IMR-90 (cell line): Measurements from ENCODE around the gene ALKBH3. TPM values are rescaled to one million over a fixed set of nuclear protein-coding genes. Genes with fewer than 3 reads are reported as not detected.

Experiments used
- ATAC-seq: fragments of 200-7000 bp; cut with Tn5 transposase; 2 replicates; pipeline ENCODE4 v1.9.1; 2020; ENCODE audit warnings: low read depth, mild to moderate bottlenecking, moderate library complexity
- BruUV-seq: library from RNA; stranded (reverse); fragments of 400-500 nt; replicated peaks from 2 replicates; lab custom pipeline; 2021; lab: Mats Ljungman, UMichigan
- CTCF ChIA-PET: fragments of 300-600 bp; formaldehyde crosslinking; extraction: SDS; loops from one replicate; lab custom pipeline; 2021; ENCODE audit warnings: antibody characterized with exemption; lab: Yijun Ruan, JAX
- POLR2A ChIA-PET: fragments of 300-600 bp; sonication (Branson Sonifier 250); formaldehyde crosslinking; loops from one replicate; lab custom pipeline; 2022; ENCODE audit warnings: antibody characterized with exemption; ENCODE audit not compliant: unreplicated experiment; lab: Charles Lee
- DNase-seq: peaks from one replicate; pipeline ENCODE4 v3.0.0; 2013
- H2AFZ ChIP-seq: replicated peaks from 2 replicates; pipeline ENCODE3; 2013; ENCODE audit warnings: low read length, mild to moderate bottlenecking; ENCODE audit not compliant: poor library complexity
- H2AK5ac ChIP-seq: 2 replicates; pipeline ENCODE4 v1.6.1; 2013; ENCODE audit warnings: low read depth, low read length, inconsistent platforms
- H2AK9ac ChIP-seq: replicated peaks from 2 replicates; pipeline ENCODE3; 2013; ENCODE audit warnings: mild to moderate bottlenecking, low read depth, low read length, moderate library complexity; ENCODE audit not compliant: poor library complexity
- H2BK120ac ChIP-seq: 2 replicates; pipeline ENCODE4 v1.6.1; 2013; ENCODE audit warnings: low read depth, low read length, inconsistent platforms
- H2BK15ac ChIP-seq: 3 replicates; pipeline ENCODE4 v1.6.1; 2013; ENCODE audit warnings: low read depth, low read length, inconsistent platforms
- H2BK20ac ChIP-seq: 2 replicates; pipeline ENCODE4 v1.6.1; 2013; ENCODE audit warnings: low read depth, mild to moderate bottlenecking, inconsistent platforms, low read length, moderate library complexity
- H2BK5ac ChIP-seq: 2 replicates; pipeline ENCODE4 v1.6.1; 2013; ENCODE audit warnings: mild to moderate bottlenecking, low read depth, low read length, inconsistent platforms; ENCODE audit not compliant: poor library complexity, severe bottlenecking
- H3K14ac ChIP-seq: replicated peaks from 2 replicates; pipeline ENCODE4 v1.6.1; 2013; ENCODE audit warnings: low read depth, low read length, inconsistent platforms
- H3K18ac ChIP-seq: 2 replicates; pipeline ENCODE4 v1.6.1; 2013; ENCODE audit warnings: low read depth, low read length, control low read depth
- H3K23ac ChIP-seq: 2 replicates; pipeline ENCODE4 v1.6.1; 2013; ENCODE audit warnings: low read depth, low read length, inconsistent platforms
- H3K27ac ChIP-seq: 2 replicates; pipeline ENCODE4 v1.5.1; 2013; ENCODE audit warnings: mild to moderate bottlenecking, control low read depth, low read length; ENCODE audit not compliant: insufficient read depth
- H3K27me3 ChIP-seq: 2 replicates; pipeline ENCODE4 v1.6.1; 2013; ENCODE audit warnings: low read length; ENCODE audit not compliant: control insufficient read depth, insufficient read depth
- H3K36me3 ChIP-seq: 2 replicates; pipeline ENCODE4 v1.6.1; 2013; ENCODE audit warnings: low read length, mixed read lengths; ENCODE audit not compliant: control insufficient read depth, insufficient read depth
- H3K4ac ChIP-seq: 2 replicates; pipeline ENCODE4 v1.6.1; 2013; ENCODE audit warnings: low read depth, low read length, inconsistent platforms
- H3K4me1 ChIP-seq: 2 replicates; pipeline ENCODE4 v1.6.1; 2013; ENCODE audit warnings: low read length, mixed read lengths; ENCODE audit not compliant: control insufficient read depth, insufficient read depth
- H3K4me2 ChIP-seq: 2 replicates; pipeline ENCODE4 v1.6.1; 2013; ENCODE audit warnings: low read depth, mild to moderate bottlenecking, control low read depth, low read length, moderate library complexity
- H3K4me3 ChIP-seq: 2 replicates; pipeline ENCODE4 v1.5.1; 2013; ENCODE audit warnings: low read depth, mild to moderate bottlenecking, control low read depth, low read length, moderate library complexity; ENCODE audit not compliant: insufficient read depth
- H3K56ac ChIP-seq: 2 replicates; pipeline ENCODE4 v1.6.1; 2013; ENCODE audit warnings: low read length, inconsistent platforms; ENCODE audit not compliant: insufficient read depth; ENCODE audit errors: extremely low read depth
- H3K79me1 ChIP-seq, 2 experiments: 2 replicates each; pipeline ENCODE4 v1.6.1; 2013; ENCODE audit warnings: low read length in 2 of 2, inconsistent platforms in 1 of 2, low read depth in 1 of 2
- H3K9ac ChIP-seq: 2 replicates; pipeline ENCODE4 v1.6.1; 2013; ENCODE audit warnings: low read depth, low read length, control low read depth
- H3K9me1 ChIP-seq: 2 replicates; pipeline ENCODE4 v1.6.1; 2013; ENCODE audit warnings: low read length, inconsistent platforms; ENCODE audit not compliant: insufficient read depth
- H3K9me3 ChIP-seq: 2 replicates; pipeline ENCODE4 v1.6.1; 2013; ENCODE audit warnings: low read length; ENCODE audit not compliant: control insufficient read depth, insufficient read depth
- H4K20me1 ChIP-seq: 2 replicates; pipeline ENCODE4 v1.6.1; 2013; ENCODE audit warnings: low read length, inconsistent platforms; ENCODE audit not compliant: insufficient read depth
- H4K5ac ChIP-seq: 2 replicates; pipeline ENCODE4 v1.6.1; 2013; ENCODE audit warnings: mild to moderate bottlenecking, low read depth, low read length, control low read depth
- H4K8ac ChIP-seq, 2 experiments: 2 replicates each; pipeline ENCODE4 v1.6.1; 2013; ENCODE audit warnings: low read depth in 2 of 2, low read length in 2 of 2, control low read depth in 1 of 2, inconsistent platforms in 1 of 2
- H4K91ac ChIP-seq: 2 replicates; pipeline ENCODE4 v1.6.1; 2013; ENCODE audit warnings: low read depth, low read length, inconsistent platforms; ENCODE audit not compliant: insufficient read depth
- NFE2L2 ChIP-seq: fragments of 150-350 bp; IDR thresholded peaks from 2 replicates; pipeline ENCODE4 v1.6.1; 2016; ENCODE audit warnings: low read depth, mild to moderate bottlenecking, low read length
- SMC3 ChIP-seq: fragments of 150-350 bp; IDR thresholded peaks from 2 replicates; pipeline ENCODE4 v1.6.1; 2016; ENCODE audit warnings: low read depth, mild to moderate bottlenecking, antibody characterized with exemption, low read length, moderate library complexity
- USF2 ChIP-seq: fragments of 150-350 bp; IDR thresholded peaks from 2 replicates; pipeline ENCODE4 v1.6.1; 2017; ENCODE audit warnings: mild to moderate bottlenecking, antibody characterized with exemption, low read length, low read depth
- WGBS, 2 experiments: methylation state at CpG; one replicate each; pipeline versions ENCODE4 v1.1.5 to v1.1.7; 2013; ENCODE audit warnings: missing lambda C conversion rate in 2 of 2; ENCODE audit not compliant: insufficient read length in 1 of 2; ENCODE audit errors: extremely low coverage in 2 of 2; 5-methylcytosine and 5-hydroxymethylcytosine counted together
- dilution Hi-C: fragments of 300-500 bp; cut with HindIII; formaldehyde crosslinking; loops from one replicate; pipeline ENCODE4 v1.14.3; 2018; ENCODE audit warnings: low sequenced_read_pairs; ENCODE audit not compliant: unreplicated experiment
- in situ Hi-C: fragments of 300-500 bp; cut with MboI; formaldehyde crosslinking; loops from 3 replicates; pipeline ENCODE4 v1.14.3; 2019; ENCODE audit warnings: low sequenced_read_pairs, inconsistent platforms, mixed read lengths
- intact Hi-C: fragments of 100-400 bp; cut with micrococcal nuclease; formaldehyde crosslinking; loops from 2 replicates; pipeline ENCODE4 v1.10.0; 2022
- polyA plus RNA-seq, 3 experiments: library from polyadenylated mRNA; depleted of rRNA; stranded (reverse); fragments of >200 nt; gene quantifications; 2 replicates each; pipeline ENCODE4 v1.2.3, GENCODE V29; 2012; ENCODE audit warnings: low replicate concordance in 1 of 3
- total RNA-seq: library from RNA; depleted of rRNA; stranded (reverse); fragments of >200 nt; gene quantifications from 2 replicates; pipeline ENCODE4 v1.2.3, GENCODE V29; 2012

Gene ALKBH3
- total and polyA plus RNA-seq, 2 of the 4 experiments (the other 2 are of a cell fraction), result 27.7 to 62.9 TPM

DNA sequence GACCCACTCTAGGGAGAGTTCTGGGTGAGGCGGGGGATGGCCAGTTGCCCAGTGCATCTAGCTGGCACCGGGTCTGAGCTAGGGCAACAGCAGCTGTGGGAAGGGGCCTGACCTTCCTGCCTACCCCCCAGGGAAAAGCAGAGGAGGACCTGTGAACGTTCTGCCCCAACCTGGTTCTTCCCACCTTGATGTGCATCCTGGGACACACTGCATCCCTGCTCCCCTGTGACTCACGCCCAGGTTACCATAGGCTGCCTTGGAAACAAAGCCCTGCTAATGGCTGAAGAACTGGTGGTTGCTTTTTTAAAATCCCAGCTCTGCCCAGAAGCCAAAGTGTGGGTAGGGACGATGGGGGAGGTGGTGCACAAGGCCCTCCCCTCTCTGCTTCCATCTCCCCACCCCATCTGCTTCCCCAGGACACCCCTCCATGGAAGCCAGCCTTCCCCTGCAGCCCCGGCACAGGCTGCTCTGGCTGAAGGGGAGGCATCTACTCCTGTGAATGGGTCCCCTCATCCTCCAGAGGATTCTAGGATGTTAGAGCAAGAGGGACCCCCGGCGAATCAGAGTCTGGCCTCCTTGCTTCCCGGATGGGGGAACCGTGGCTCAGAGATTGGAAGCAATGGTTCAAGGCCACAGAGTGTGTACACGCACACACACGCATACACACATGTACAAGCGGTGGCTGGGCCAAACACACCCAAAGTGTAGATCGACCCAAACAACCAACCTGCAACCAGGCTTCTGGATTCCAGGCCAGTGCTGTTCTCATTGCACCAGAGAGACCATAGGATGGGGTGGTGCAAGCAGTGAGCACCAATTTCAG, 54.2 kb downstream of the ALKBH3 start:
- no peaks in the 10 kb centered on the region for H4K20me1 ChIP-seq
- no peak overlapping the region for H3K27ac ChIP-seq
- H2BK5ac ChIP-seq, result no peak overlapping the region
- dilution Hi-C loops, result no loop called here
- TF ChIP-seq SMC3 (no peak), USF2 (no peak), NFE2L2 (no peak)
- ChIA-PET CTCF (no interaction called here), POLR2A (no interaction called here)
- no peak overlapping the region for H2BK20ac ChIP-seq
- intact Hi-C loops, result no loop called here
- no peak overlapping the region for H4K8ac ChIP-seq
- no peaks in the 10 kb centered on the region for H3K36me3 ChIP-seq
- no peak overlapping the region for H2AFZ ChIP-seq
- in situ Hi-C loops, result no loop called here
- H3K9ac ChIP-seq, result no peak overlapping the region
- no peaks in the 10 kb centered on the region for H3K79me1 ChIP-seq
- no peak overlapping the region for H3K4me2 ChIP-seq
- H2AK5ac ChIP-seq, result no peak overlapping the region
- H3K4me3 ChIP-seq, result no peak overlapping the region
- no peak overlapping the region for H3K23ac ChIP-seq
- DNase-seq (no peak), ATAC-seq (no peak)
- no peak overlapping the region for H3K18ac ChIP-seq
- no peak overlapping the region for H4K91ac ChIP-seq
- H3K9me3 ChIP-seq, result no peaks in the 10 kb centered on the region
- peaks cover 8% of the 10 kb centered on the region; the same call in 1 of the 2 replicates for H3K27me3 ChIP-seq
- H2AK9ac ChIP-seq, result no peak overlapping the region
- peaks cover 22% of the 10 kb centered on the region for H3K4me1 ChIP-seq
- no peak overlapping the region for H3K56ac ChIP-seq
- no peak overlapping the region for H2BK15ac ChIP-seq
- no TSS peak for BruUV-seq
- no peak overlapping the region for H2BK120ac ChIP-seq
- H4K5ac ChIP-seq, result no peak overlapping the region
- WGBS, 2 experiments, result 33% methylated on average over 2 of the region's 14 CpGs; no CpG with 5 or more reads in 1 of the 2 experiments
- H3K4ac ChIP-seq, result no peak overlapping the region
- peaks cover 16% of the 10 kb centered on the region for H3K9me1 ChIP-seq
- no peak overlapping the region for H3K14ac ChIP-seq
